Measurements from ENCODE around the gene MED13L.

Gene MED13L

DNA sequence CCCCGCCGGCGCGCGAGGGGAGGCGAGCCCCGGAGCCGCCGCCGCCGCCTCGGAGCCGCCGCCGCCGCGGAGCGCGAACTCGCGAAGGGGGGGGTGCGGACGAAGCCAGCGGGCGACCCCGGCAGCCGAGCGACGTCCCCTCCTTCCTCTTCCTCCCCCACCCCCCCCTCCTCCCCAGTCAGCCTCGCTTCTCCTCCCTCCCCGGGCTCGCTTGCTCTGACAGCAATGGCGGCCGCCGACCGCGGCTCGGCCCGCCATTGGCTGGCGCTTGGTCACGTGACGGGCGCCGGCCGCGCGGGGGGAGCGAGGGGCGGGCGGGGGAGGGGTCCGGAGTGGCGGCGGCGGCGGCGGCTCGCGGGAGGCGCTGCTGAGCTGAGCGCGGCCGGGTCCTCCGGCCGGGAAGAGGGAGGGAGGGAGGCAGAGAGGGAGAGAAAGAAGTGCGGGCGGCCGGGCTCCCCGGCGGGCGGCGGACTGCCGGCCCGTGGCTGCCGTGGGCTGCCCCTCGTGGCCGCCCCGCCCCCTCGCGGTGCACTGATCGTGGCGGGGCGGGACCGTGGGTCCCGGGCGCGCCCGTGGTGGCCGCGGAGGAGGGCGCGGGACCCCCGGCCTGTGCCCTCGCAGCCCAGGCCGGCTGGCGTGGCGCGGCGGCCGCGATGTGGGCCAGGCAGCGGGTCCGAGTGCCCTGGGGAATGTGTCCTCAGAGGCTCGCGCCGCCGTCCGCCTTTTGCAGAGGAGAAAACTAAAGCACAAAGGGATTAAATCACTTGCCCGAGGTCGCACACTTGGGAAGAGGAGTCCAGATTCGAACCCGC lies at the start of gene MED13L:
TSS of gene MED13L (minus strand) at position 227 of the 812 bp plus-strand sequence. CDS start 562 bp downstream, outside the sequence.
- TF ChIP-seq ZFX (IDR thresholded peaks at IDR 0.05; ENCODE audit: borderline replicate concordance), result no peak
- peak; percentile 86 for TF ChIP-seq CTCF (IDR thresholded peaks at IDR 0.05)
- peak within 1 kb of the TSS; percentile 81 for H3K27ac ChIP-seq

GRCh38 chr12:116325336-116325664 lies 47.8 kb upstream of the MED13L start:
- no peak overlapping the region for H3K27ac ChIP-seq
- TF ChIP-seq CTCF (IDR thresholded peaks at IDR 0.05) (no peak), ZFX (IDR thresholded peaks at IDR 0.05; ENCODE audit: borderline replicate concordance) (no peak)

- no peak for TF ChIP-seq CTCF (IDR thresholded peaks at IDR 0.05)
- no peak for TF ChIP-seq ZFX (IDR thresholded peaks at IDR 0.05; ENCODE audit: borderline replicate concordance)
- no peak overlapping the region for H3K27ac ChIP-seq
Measured at GRCh38 chr12:116324654-116325335, 47.3 kb upstream of the MED13L start.

DNA sequence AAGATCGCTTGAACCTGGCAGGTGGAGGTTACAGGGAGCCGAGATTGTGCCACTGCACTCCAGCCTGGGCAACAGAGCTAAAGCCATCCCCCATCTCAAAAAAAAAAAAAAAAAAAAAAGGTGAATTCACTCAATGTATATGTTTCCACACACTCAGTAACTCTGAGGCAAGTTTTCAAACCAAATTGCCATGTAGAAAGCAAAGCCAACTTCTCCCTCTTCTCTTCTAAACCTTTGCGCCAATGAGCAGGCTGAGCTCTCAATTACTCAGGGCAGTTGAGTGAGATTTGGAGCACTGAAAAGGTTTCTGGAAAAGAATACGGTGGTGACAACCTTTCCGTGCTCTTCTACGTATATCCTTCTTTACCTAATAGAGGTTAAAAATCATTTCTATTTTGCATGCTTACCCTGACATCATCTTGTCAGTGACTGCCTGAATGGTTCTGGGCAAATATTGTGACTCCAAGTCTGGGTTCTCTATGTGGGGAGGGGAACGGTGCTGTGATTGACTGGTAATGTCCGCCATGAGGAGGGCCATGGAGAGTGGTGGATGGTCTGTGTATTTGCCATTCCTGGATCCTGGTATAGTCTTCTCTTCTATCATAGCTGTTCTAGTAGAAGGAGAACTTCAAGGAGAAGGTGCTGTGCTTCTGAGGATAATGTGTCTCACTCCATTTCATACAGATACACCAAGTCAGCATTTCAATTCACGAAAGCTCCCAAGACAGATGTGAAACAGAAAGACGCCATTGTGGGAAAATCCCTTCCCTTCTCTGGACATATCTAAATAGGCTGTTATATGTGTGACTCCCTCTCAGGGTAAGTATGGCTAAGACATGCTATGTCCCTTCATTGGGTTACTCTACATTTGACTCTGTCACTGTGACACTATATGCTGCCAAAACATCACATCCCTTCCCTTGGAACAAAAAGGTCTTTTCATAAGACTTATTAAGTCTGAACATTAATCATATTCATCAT lies 46.2 kb upstream of the MED13L start:
- H3K27ac ChIP-seq, result no peak overlapping the region
- TF ChIP-seq ZFX (IDR thresholded peaks at IDR 0.05; ENCODE audit: borderline replicate concordance) (no peak), CTCF (IDR thresholded peaks at IDR 0.05) (no peak)

GRCh38 chr12:116321913-116322312 lies 44.4 kb upstream of the MED13L start:
- TF ChIP-seq ZFX (IDR thresholded peaks at IDR 0.05; ENCODE audit: borderline replicate concordance), result no peak
- TF ChIP-seq CTCF (IDR thresholded peaks at IDR 0.05), result no peak
- no peak overlapping the region for H3K27ac ChIP-seq

GRCh38 chr12:116320791-116321217 lies 43.3 kb upstream of the MED13L start:
- H3K27ac ChIP-seq, result no peak overlapping the region

More at GRCh38 chr12:116320791-116321217, 43.3 kb upstream of the MED13L start:
- TF ChIP-seq ZFX (IDR thresholded peaks at IDR 0.05; ENCODE audit: borderline replicate concordance) (no peak), CTCF (IDR thresholded peaks at IDR 0.05) (no peak)

All from 22Rv1 (cell line).